Measurements from ENCODE around the gene TRPM7. TPM values are rescaled to one million over a fixed set of nuclear protein-coding genes. Genes with fewer than 3 reads are reported as not detected.

TRPM7 gene
- total and polyA plus RNA-seq, 2 of the 13 experiments (the other 11 are each of a cell fraction or from before 2014, with no cell fraction given): 11.0 to 36.0 TPM

DNA sequence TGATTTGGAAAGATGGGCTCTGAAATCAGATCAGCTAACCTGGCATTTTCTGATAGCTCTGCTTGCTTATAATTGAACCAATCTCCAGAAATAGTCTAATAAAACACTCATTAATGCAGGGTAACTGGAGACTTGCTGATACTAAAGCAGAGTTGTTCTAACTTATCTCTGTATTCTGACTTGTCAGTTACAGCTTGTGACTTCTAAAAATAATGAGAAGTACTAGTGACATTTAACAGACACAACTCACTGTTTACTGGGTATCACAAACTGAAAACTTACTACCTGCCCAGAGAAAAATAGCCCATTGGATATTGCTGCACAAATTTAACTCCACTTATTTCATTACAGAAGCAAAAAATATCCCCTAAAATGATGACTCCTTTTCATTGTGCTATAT lies 24.0 kb upstream of the TRPM7 start:
- H3K4me3 ChIP-seq (replicated peaks in 1 of 3; ENCODE audit: insufficient read depth in 1 of 3, low read depth in 2 of 3, low read length in 3 of 3): no peak overlapping the region
- H3K9me3 ChIP-seq (ENCODE audit: low read length): no peaks in the 10 kb centered on the region
- H3K36me3 ChIP-seq (replicated peaks in 1 of 2; ENCODE audit: control insufficient read depth in 1 of 2, insufficient read depth in 2 of 2, low read length in 2 of 2): peaks cover 0 to 12% of the 10 kb centered on the region in 2 experiments; a peak in 4 of 5 replicates
- H4K20me1 ChIP-seq (ENCODE audit: insufficient read depth, low read length): no peaks in the 10 kb centered on the region
- ATAC-seq: no peak
- H3K4me1 ChIP-seq (ENCODE audit: insufficient read depth, low read length): no peaks in the 10 kb centered on the region
- TF ChIP-seq ZBTB3 (CRISPR knock-in tag; IDR thresholded peaks at IDR 0.05; ENCODE audit: borderline replicate concordance, low read depth) (no peak), ATF1 (CRISPR knock-in tag; IDR thresholded peaks at IDR 0.05) (no peak), MAZ (IDR thresholded peaks at IDR 0.05; ENCODE audit: borderline replicate concordance, low read depth, low read length) (no peak), MAZ (CRISPR knock-in tag; IDR thresholded peaks at IDR 0.05; ENCODE audit: low read depth) (no peak), ZNF317 (CRISPR knock-in tag; IDR thresholded peaks at IDR 0.05) (no peak), ZNF263 (CRISPR knock-in tag; IDR thresholded peaks at IDR 0.05) (no peak), ZNF331 (CRISPR knock-in tag; IDR thresholded peaks at IDR 0.05) (no peak), RFX1 (IDR thresholded peaks at IDR 0.05) (no peak), SUZ12 (IDR thresholded peaks at IDR 0.05; ENCODE audit: low read depth, low read length) (no peak)
- TF ChIP-seq, protein P1, sequence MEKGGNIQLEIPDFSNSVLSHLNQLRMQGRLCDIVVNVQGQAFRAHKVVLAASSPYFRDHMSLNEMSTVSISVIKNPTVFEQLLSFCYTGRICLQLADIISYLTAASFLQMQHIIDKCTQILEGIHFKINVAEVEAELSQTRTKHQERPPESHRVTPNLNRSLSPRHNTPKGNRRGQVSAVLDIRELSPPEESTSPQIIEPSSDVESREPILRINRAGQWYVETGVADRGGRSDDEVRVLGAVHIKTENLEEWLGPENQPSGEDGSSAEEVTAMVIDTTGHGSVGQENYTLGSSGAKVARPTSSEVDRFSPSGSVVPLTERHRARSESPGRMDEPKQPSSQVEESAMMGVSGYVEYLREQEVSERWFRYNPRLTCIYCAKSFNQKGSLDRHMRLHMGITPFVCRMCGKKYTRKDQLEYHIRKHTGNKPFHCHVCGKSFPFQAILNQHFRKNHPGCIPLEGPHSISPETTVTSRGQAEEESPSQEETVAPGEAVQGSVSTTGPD (CRISPR knock-in tag; IDR thresholded peaks at IDR 0.05): no peak
- TF ChIP-seq, protein P2, sequence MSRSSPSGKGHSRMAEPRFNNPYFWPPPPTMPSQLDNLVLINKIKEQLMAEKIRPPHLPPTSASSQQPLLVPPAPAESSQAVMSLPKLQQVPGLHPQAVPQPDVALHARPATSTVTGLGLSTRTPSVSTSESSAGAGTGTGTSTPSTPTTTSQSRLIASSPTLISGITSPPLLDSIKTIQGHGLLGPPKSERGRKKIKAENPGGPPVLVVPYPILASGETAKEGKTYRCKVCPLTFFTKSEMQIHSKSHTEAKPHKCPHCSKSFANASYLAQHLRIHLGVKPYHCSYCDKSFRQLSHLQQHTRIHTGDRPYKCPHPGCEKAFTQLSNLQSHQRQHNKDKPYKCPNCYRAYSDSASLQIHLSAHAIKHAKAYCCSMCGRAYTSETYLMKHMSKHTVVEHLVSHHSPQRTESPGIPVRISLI (CRISPR knock-in tag; IDR thresholded peaks at IDR 0.05; ENCODE audit: borderline replicate concordance): no peak
- TF ChIP-seq, protein P3, sequence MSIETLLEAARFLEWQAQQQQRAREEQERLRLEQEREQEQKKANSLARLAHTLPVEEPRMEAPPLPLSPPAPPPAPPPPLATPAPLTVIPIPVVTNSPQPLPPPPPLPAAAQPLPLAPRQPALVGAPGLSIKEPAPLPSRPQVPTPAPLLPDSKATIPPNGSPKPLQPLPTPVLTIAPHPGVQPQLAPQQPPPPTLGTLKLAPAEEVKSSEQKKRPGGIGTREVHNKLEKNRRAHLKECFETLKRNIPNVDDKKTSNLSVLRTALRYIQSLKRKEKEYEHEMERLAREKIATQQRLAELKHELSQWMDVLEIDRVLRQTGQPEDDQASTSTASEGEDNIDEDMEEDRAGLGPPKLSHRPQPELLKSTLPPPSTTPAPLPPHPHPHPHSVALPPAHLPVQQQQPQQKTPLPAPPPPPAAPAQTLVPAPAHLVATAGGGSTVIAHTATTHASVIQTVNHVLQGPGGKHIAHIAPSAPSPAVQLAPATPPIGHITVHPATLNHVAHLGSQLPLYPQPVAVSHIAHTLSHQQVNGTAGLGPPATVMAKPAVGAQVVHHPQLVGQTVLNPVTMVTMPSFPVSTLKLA (IDR thresholded peaks at IDR 0.05): no peak
- BruUV-seq (replicated peaks): no TSS peak
- H2AFZ ChIP-seq (ENCODE audit: low read length): no peak overlapping the region
- no peak overlapping the region for H3K9ac ChIP-seq (ENCODE audit: insufficient read depth, low read depth, low read length)
- CTCF ChIA-PET (ENCODE audit: low intra/inter-chr PET ratio, low total read pairs): no interaction called here
- no peak overlapping the region for H3K4me2 ChIP-seq (ENCODE audit: low read depth, low read length)
- POLR2A ChIA-PET: interaction anchor here (0.7 kb wide), 1 partner anchor 151 kb away, joined by 3 read pairs; no protein-coding TSS in a partner anchor
- FAIRE-seq: no peak
- H3K27ac ChIP-seq (ENCODE audit: extremely low read length, insufficient read depth, low read length): no peak overlapping the region
- H3K79me2 ChIP-seq (ENCODE audit: insufficient read depth, low read length): no peaks in the 10 kb centered on the region
- intact Hi-C loops (cut with micrococcal nuclease; ENCODE audit: unreplicated experiment) (no loop called here), in situ Hi-C loops (cut with HindIII; ENCODE audit: extremely low pct_ligation_motif_present, low pct_unique_long_range_greater_than_20kb) (no loop called here)
- DNase-seq (ENCODE audit: low spot score): no peak
- no peaks in the 10 kb centered on the region for H3K27me3 ChIP-seq (ENCODE audit: control insufficient read depth in 1 of 2, insufficient read depth in 2 of 2, low read length in 2 of 2)
